ENCODE measurements around the gene ACSL4. TPM values are rescaled to one million over a fixed set of nuclear protein-coding genes. Genes with fewer than 3 reads are reported as not detected.

Gene ACSL4
- total RNA-seq, 4 donors from 2014 or later: 25.5 to 53.5 (median 47.0) TPM

DNA sequence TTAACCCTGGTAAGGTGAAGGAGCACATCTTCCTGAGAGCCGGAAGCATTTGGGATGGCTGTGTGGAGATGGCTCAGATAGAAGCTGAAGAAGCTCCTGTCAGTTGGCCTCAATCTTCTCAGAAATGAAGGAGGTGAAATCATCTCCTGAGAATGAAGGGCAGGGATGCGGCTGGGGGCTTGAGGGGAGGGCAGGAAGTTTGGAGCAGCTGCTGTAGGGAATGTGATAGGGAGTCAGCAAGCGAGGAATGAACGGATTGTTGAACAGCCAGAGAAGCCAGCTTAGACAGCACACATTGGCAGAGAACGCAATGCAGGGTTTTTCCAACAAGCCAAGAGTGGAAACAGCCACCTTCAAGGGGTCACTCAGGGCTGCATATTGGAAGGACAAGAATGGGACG lies 118.1 kb downstream of the ACSL4 start:
- DNase-seq (ENCODE audit: low spot score in 2 of 2): no peak
- WGBS, 2 donors: 59 to 68% methylated on average over 6 of the region's 6 CpGs
- H3K4me3 ChIP-seq (ENCODE audit: low read depth, poor library complexity, severe bottlenecking): no peak overlapping the region
- intact Hi-C loops (cut with DNase I; ENCODE audit: low total_unique reads): no loop called here
- TF ChIP-seq POLR2A (IDR thresholded peaks at IDR 0.05): no peak
- TF ChIP-seq, protein P1, sequence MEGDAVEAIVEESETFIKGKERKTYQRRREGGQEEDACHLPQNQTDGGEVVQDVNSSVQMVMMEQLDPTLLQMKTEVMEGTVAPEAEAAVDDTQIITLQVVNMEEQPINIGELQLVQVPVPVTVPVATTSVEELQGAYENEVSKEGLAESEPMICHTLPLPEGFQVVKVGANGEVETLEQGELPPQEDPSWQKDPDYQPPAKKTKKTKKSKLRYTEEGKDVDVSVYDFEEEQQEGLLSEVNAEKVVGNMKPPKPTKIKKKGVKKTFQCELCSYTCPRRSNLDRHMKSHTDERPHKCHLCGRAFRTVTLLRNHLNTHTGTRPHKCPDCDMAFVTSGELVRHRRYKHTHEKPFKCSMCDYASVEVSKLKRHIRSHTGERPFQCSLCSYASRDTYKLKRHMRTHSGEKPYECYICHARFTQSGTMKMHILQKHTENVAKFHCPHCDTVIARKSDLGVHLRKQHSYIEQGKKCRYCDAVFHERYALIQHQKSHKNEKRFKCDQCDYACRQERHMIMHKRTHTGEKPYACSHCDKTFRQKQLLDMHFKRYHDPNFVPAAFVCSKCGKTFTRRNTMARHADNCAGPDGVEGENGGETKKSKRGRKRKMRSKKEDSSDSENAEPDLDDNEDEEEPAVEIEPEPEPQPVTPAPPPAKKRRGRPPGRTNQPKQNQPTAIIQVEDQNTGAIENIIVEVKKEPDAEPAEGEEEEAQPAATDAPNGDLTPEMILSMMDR (IDR thresholded peaks at IDR 0.05): no peak

DNA sequence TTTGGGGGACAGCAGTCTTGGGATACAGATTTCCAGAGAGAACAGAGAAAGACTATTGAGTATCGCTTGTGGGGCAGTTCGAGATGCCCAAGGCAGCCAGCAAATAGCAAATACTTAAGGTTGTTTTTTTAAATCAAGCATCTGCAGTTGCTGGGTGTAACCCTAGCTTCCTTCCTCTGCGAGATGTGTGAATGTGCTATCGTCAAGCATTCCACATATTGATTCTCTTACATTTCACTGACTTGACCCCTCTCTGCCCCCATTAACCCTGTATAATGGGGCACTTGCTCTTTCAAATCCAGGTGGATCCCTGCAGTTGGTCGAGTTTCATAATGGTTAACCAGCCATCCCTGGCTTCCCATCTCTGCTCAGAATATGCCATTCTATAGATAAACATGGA lies 131.6 kb downstream of the ACSL4 start:
- TF ChIP-seq, protein P1 (IDR thresholded peaks at IDR 0.05): no peak
- no peak for TF ChIP-seq POLR2A (IDR thresholded peaks at IDR 0.05)
- no peak overlapping the region for H3K4me3 ChIP-seq (ENCODE audit: low read depth, poor library complexity, severe bottlenecking)
- intact Hi-C loops (cut with DNase I; ENCODE audit: low total_unique reads): no loop called here
- no peak for DNase-seq (ENCODE audit: low spot score in 2 of 2)
- 46 to 52% methylated on average over 5 of the region's 5 CpGs for WGBS, 2 donors

DNA sequence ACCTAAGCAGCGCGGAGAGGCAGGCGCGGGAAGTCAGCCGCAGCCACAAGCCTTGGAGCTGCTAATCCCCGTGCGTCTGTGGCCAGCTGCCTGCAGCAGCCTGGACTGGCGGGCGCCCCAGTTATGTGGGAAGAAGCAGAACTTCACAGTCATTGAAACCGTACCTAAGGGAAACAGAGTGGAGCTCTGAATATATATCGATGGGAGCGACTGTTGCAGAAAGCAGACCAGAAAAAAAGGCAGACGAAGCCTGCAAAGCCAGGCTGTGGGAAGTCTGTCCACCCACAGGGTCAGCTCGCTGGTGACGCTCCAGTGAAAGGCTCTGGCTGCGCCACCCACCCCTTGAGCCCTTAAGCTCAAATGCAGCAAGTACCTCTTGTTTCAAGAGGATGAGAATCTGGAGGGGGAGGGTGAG lies 132.8 kb downstream of the ACSL4 start:
- intact Hi-C loops (cut with DNase I; ENCODE audit: low total_unique reads): no loop called here
- 12 to 40% methylated on average over 16 of the region's 16 CpGs for WGBS, 2 donors
- no peak overlapping the region for H3K4me3 ChIP-seq (ENCODE audit: low read depth, poor library complexity, severe bottlenecking)
- TF ChIP-seq POLR2A (IDR thresholded peaks at IDR 0.05): no peak
- TF ChIP-seq, protein P1 (IDR thresholded peaks at IDR 0.05): no peak
- DNase-seq (ENCODE audit: low spot score in 2 of 2): no peak

DNA sequence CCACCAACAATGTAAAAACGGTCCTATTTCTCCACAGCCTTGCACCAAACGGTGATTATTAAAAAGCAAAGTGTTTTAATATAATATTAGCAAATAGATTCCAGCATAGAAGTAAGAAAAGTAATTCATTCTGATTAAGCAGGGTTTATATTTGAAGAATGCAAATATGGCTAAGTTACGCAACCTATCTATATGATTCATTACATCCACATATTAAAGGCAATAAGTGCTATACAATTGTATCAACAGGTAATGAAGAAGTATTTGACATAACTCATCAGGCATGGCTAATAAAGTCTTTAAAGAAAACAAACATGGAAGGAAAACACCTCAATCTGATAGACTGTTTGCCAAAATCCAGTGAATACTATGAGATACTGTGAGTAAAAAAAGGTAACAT lies 137.0 kb downstream of the ACSL4 start:
- WGBS, 2 donors: 70 to 91% methylated on average over 3 of the region's 3 CpGs

More for the DNA sequence above, 137.0 kb downstream of the ACSL4 start:
- no peak overlapping the region for H3K4me3 ChIP-seq (ENCODE audit: low read depth, poor library complexity, severe bottlenecking)
- no peak for TF ChIP-seq POLR2A (IDR thresholded peaks at IDR 0.05)
- TF ChIP-seq, protein P1 (IDR thresholded peaks at IDR 0.05): no peak
- DNase-seq (ENCODE audit: low spot score in 2 of 2): no peak
- intact Hi-C loops (cut with DNase I; ENCODE audit: low total_unique reads): no loop called here

Other genes with a start within 250 kb of the ACSL4 start
- gene NXT2, start 196.4 kb downstream of the ACSL4 start, total RNA-seq: 10 to 100 TPM in 3 of 4 donors, 1 to 10 TPM in 1; 6.6 to 16.2 (median 12.8) TPM
- under 1 TPM in 2 of 4 donors, not detected in 2; 0.32 to 0.36 TPM for gene KCNE5, start 108.1 kb downstream of the ACSL4 start, total RNA-seq

Data from lower leg skin (tissue), 4 donors.